ENCODE results near the gene CELSR1.

Gene CELSR1

DNA sequence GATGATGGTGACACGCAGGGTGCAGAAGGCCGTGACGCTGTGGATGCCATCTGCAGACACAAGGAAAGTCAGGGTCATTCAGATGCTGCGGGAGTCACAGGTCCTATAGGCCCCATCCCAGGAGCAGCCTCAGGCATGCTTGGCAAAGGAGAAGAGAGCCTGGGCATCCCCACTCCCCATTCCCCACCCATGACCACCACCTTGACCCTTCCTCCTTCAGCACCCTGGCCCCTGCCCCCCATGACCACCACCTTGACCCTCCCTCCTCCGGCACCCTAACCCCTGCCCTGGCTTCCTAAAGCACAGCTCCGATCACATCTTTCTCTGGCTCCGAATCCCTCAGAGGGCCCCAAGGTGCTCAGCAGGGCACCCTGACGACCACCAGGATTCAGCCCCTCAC is 73.1 kb downstream of the CELSR1 start:
- TF ChIP-seq, protein P1, sequence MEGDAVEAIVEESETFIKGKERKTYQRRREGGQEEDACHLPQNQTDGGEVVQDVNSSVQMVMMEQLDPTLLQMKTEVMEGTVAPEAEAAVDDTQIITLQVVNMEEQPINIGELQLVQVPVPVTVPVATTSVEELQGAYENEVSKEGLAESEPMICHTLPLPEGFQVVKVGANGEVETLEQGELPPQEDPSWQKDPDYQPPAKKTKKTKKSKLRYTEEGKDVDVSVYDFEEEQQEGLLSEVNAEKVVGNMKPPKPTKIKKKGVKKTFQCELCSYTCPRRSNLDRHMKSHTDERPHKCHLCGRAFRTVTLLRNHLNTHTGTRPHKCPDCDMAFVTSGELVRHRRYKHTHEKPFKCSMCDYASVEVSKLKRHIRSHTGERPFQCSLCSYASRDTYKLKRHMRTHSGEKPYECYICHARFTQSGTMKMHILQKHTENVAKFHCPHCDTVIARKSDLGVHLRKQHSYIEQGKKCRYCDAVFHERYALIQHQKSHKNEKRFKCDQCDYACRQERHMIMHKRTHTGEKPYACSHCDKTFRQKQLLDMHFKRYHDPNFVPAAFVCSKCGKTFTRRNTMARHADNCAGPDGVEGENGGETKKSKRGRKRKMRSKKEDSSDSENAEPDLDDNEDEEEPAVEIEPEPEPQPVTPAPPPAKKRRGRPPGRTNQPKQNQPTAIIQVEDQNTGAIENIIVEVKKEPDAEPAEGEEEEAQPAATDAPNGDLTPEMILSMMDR (IDR thresholded peaks at IDR 0.05): no peak
- no peak for TF ChIP-seq ZFX (IDR thresholded peaks at IDR 0.05; ENCODE audit: borderline replicate concordance)
- H3K27ac ChIP-seq: no peak overlapping the region

DNA sequence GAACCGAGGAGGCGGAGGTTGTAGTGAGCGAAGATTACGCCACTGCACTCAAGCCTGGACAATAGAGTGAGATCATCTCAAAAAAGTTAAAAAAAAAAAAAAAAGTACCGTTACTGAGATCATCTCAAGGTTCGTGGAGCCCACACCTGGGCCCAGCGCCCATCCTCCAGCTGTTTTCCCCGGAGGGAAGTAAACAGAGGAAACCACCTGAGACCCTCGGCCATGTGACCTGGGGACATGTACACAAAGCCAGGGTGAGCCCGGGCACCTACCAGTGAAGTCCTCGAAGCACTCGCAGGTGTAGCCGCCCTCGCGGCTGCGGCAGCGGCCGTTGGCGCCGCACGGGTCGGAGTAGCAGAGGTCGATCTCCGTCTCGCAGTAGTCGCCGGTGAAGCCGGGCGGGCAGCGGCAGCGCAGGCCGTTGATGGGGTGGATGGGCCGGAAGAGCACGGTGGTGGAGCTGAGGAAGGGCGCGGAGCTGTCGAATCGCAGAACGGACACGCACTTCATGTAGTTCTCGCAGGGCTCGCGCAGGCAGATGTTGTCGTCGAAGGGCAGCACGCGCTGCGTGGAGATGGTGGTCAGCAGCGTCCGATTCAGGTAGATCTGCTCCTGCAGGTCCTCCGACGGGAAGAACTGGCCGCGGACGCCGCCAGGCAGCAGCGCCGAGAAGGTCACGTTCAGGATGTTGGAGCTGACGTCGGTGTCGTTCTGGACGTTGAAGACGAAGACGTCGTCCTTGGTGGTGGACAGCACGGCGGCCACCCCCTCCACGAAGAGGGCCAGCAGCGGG is 73.8 kb downstream of the CELSR1 start:
- no peak overlapping the region for H3K27ac ChIP-seq
- no peak for TF ChIP-seq ZFX (IDR thresholded peaks at IDR 0.05; ENCODE audit: borderline replicate concordance)
- TF ChIP-seq, protein P1 (IDR thresholded peaks at IDR 0.05): no peak

DNA sequence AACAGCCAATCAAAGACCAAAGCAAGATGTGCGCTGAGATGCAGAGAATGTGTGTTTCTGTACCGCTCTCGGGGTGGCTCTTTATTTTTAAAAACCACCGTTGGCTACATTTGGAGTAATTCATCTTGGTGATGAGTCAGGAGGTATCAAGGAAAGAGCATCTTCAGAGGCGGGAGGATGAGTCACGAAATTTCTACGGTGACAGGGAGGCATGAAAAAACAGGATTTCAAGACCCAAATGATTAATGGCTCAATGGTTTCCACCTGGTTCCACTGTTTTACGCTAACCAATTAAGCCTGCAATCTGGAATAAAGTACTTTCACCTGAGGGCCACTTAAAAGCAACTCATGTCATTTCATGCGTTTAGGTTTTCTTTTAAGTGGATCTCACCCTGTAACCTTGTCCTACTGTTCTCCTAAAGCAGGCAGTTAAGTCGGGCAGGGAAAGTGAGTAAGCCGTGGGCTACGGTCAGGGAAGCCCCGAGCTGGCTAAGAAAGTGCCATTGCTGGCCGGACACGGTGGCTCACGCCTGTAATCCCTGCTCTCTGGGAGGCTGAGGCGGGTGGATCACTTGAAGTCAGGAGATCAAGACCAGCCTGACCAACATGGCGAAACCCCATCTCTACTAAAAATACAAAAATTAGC is 74.6 kb downstream of the CELSR1 start:
- no peak overlapping the region for H3K27ac ChIP-seq

DNA sequence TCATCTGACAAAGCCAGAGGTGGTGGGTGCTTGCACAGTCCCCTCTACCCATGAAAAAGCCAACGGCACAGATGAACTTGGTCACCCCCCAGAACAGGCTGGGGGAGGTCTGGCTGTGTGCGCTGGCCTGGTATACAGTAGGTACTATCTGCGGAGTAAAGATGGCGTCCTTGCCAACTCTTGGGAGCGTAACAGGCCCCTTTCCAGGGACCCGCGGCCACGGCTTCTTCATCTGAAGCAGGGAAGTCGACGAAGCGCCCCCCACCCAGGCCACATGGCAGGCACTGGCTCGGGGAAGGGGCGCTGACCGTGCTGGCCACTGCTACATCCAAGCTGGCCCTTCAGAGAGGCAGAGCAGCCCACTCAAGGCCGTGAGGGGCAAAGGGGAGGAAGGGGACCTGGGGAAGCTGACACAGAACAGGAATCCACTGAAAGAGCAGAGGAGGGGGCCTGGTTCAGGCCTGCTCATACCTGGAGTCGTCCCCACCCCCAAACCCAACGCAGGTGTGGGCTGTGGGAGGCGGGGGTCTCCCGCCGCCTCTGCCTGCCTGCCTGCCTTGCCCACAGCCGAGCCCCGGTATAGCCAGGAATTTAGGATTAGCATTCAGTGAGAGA is 75.7 kb downstream of the CELSR1 start:
- no peak for TF ChIP-seq ZFX (IDR thresholded peaks at IDR 0.05; ENCODE audit: borderline replicate concordance)
- TF ChIP-seq, protein P1 (IDR thresholded peaks at IDR 0.05): no peak
- H3K27ac ChIP-seq: no peak overlapping the region

More for the DNA sequence above, 74.6 kb downstream of the CELSR1 start:
- no peak for TF ChIP-seq ZFX (IDR thresholded peaks at IDR 0.05; ENCODE audit: borderline replicate concordance)

DNA sequence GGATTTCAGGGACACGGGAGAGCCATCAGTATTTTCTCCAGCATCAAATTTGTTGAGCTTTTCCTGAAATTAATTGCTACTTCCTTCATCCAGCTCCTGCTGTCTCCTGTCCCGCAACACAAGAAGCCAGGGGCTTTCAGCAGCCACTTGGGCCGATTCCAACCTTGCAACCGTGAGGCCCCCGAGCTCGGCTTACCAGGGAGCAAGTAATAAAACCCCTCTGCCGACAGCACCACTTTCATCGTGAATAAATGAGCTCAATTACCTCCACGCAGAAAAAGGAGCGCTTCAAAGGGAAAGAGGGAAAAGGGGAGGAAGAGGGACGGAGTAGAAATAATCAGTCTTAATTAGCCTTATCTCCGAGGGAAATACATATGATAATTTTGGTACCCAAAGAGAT is 76.6 kb downstream of the CELSR1 start:
- TF ChIP-seq, protein P1 (IDR thresholded peaks at IDR 0.05): no peak
- TF ChIP-seq ZFX (IDR thresholded peaks at IDR 0.05; ENCODE audit: borderline replicate concordance): no peak
- no peak overlapping the region for H3K27ac ChIP-seq

DNA sequence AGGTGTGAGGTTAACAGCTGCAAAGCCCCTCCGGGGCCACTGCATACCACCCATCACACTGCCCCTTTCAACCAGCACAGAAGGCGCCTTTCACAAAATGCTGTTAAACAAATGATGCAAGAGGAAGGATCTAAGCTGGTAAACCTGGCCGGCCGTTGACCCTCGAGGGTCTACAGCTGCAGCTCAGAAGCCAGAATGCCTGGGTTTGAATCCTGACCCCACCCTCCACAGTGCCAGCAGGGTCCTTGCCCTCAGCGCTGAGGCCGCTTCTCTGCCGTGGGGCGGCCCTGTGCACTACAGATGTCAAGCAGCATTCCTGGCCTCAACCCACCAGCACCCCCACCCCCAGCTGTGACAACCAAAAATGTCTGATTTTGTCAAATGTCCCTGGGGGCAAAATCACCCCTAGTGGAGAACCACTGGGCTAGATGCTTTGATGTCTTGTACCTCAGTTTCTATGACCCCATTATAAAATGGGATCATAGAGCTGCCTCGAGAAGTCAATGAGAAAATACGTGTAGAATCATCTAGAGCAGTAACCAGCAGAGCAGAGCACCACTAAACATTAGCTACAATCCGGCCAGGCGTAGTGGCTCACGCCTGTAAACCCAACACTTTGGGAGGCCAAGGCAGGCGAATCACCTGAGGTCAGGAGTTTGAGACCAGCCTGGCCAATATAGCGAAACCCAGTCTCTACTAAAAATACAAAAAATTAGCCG is 77.9 kb downstream of the CELSR1 start:
- TF ChIP-seq, protein P1 (IDR thresholded peaks at IDR 0.05): no peak
- TF ChIP-seq ZFX (IDR thresholded peaks at IDR 0.05; ENCODE audit: borderline replicate concordance): no peak
- no peak overlapping the region for H3K27ac ChIP-seq

DNA sequence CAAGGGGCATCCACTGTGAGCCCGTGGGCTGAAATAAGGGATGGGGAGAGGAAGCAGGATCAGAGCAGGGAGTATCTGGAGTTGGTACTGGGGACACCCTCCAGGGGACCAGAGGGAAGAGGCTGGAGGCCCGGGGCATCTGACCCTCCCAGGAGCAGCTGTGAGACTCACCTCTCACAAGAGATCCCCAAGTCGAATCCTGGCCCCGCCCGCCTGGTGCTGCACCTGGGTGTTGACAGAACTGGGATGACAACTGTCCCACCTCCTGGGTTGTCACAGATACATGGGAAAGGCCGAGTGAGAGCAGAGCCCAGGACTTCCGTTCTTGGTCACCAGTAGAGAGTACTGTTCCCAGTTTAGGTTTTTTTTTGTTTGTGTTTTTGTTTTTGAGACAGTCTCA is 78.9 kb downstream of the CELSR1 start:
- TF ChIP-seq ZFX (IDR thresholded peaks at IDR 0.05; ENCODE audit: borderline replicate concordance): no peak
- TF ChIP-seq, protein P1 (IDR thresholded peaks at IDR 0.05): no peak
- no peak overlapping the region for H3K27ac ChIP-seq

Data from 22Rv1 (cell line).